ENCODE measurements around the gene TTC9.

DNA sequence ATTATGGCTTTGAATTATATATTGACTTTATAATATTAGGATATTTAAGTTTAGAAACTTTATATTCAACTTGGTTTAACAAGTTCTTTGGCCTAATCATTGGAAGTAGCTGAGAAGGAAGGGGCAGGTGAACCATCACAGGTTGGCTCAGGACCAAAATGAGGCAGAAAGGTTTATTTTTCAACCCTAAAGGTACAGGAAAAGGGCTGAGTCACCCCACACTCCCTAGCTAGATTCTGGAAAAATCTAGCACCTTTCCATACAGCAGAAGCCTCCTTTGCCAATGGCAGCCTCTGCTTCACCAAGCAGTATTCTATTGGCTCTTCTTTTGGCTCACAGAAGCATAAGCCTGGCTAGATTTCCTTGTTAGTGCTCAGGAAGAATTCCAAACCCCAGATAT lies 22.0 kb upstream of the TTC9 start:
- no peak for TF ChIP-seq POLR2A (IDR thresholded peaks at IDR 0.05)
- no peak for TF ChIP-seq CTCF (IDR thresholded peaks at IDR 0.05)

Data from testis (tissue), 2 donors.